ENCODE data around the gene ADCK1. TPM values are rescaled to one million over a fixed set of nuclear protein-coding genes. Genes with fewer than 3 reads are reported as not detected.
"Not testable (repeated sequence)": the region's sequence is repeated elsewhere in the genome, so short reads cannot be mapped to it uniquely, and the experiment has no call there.

Gene ADCK1
- total and polyA plus RNA-seq, 4 donors: 6.1 to 19.7 (median 10.8) TPM

DNA sequence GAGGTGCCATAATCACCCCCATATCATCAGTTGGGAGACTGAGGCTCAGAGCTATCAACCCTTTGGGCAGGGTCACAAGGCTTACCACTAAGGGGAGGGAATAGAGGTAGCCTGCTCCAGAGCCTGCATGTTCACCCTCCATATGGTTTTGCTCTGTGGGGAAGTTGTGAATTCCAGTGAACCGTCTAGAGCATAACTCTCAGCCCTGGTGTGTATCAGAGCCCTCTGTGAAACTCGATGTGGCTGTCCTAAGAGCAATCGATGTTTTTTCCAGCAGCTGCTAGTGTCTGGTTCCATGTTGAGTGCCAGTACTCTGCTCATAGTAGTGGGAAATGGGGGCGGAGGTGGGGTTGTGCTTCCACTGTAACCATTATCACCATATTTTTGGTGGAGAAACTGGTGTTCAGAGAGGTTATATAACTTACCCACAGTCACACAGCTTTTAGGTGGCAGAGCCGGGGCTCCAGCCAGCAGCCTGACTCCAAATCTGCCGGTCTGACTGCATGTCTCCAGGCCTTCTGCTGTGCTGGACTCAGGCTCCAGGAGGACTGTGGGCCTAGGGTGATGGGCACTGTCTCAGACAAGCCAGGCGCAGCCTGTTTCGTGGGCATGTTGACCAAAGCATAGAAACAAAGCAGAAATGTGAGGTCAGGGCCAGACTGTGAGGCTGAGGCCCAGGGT lies 104.2 kb downstream of the ADCK1 start:
- Histone ChIP-seq H3K9me3 (ENCODE audit: control insufficient read depth, insufficient read depth, low read length) (peaks cover 3% of the 10 kb centered on the region), H3K4me3 (ENCODE audit: low read depth, low read length) (no peak overlapping the region), H3K36me3 (ENCODE audit: control insufficient read depth, insufficient read depth, low read length) (peaks cover 7% of the 10 kb centered on the region), H3K4me1 (ENCODE audit: control insufficient read depth, insufficient read depth, low read length) (peaks cover 11% of the 10 kb centered on the region), H3K27ac (ENCODE audit: low read depth, low read length) (no peak overlapping the region), H3K27me3 (ENCODE audit: control insufficient read depth, insufficient read depth, low read length) (no peaks in the 10 kb centered on the region)
- no peak for DNase-seq (ENCODE audit: low read depth in 4 of 6, low spot score in 6 of 6)
- WGBS (ENCODE audit: insufficient coverage): 92% methylated on average over 5 of the region's 8 CpGs

DNA sequence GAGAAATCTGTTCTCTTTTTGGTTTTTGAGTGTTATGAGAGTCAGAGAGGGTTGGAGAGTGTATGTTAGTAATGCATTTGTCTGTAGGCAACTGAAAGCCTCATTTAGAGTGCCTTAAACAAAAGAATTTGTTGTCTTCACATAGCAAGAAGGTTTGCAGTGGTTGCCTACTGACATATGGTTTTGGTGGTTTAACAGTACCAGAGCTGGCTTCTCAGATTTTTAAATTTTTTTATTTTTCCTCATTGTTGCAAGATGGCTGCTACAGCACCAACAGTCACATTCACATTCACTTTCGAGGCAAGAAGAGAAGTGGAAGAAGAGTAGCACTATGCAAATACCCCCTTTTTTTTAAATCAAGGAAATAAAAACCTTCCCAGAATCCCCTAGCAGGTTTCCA lies 106.5 kb downstream of the ADCK1 start:
- H3K36me3 ChIP-seq (ENCODE audit: control insufficient read depth, insufficient read depth, low read length): peaks cover 10% of the 10 kb centered on the region
- DNase-seq (ENCODE audit: low read depth in 4 of 6, low spot score in 6 of 6): no peak
- H3K4me1 ChIP-seq (ENCODE audit: control insufficient read depth, insufficient read depth, low read length): peaks cover 24% of the 10 kb centered on the region
- H3K27me3 ChIP-seq (ENCODE audit: control insufficient read depth, insufficient read depth, low read length): no peaks in the 10 kb centered on the region
- no peak overlapping the region for H3K4me3 ChIP-seq (ENCODE audit: low read depth, low read length)
- H3K9me3 ChIP-seq (ENCODE audit: control insufficient read depth, insufficient read depth, low read length): peaks cover 3% of the 10 kb centered on the region
- WGBS (ENCODE audit: insufficient coverage): no CpG with 5 or more reads among the region's 1 CpG
- H3K27ac ChIP-seq (ENCODE audit: low read depth, low read length): no peak overlapping the region

DNA sequence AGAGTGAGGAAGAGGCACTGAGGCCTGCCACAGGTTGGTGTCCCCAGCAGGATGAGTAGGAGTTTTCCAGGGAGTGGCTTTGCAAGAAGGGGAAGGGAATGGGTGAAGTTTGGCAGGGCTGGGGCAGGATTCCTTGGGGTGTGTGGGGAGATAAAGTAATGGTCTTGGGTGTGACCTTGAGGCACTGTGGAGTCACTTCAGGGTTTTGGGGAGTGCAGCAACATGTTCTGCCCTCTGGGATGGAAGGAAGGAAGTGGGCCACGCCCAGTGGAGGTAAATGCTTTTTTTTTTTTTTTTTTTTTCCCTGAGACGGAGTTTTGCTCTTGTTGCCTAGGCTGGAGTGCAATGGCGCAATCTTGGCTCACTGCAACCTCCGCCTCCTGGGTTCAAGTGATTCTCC lies 108.9 kb downstream of the ADCK1 start:
- no CpG with 5 or more reads among the region's 4 CpGs for WGBS (ENCODE audit: insufficient coverage)
- Histone ChIP-seq H3K27ac (ENCODE audit: low read depth, low read length) (no peak overlapping the region), H3K4me1 (ENCODE audit: control insufficient read depth, insufficient read depth, low read length) (peaks cover 17% of the 10 kb centered on the region), H3K27me3 (ENCODE audit: control insufficient read depth, insufficient read depth, low read length) (no peaks in the 10 kb centered on the region), H3K36me3 (ENCODE audit: control insufficient read depth, insufficient read depth, low read length) (peaks cover 12% of the 10 kb centered on the region), H3K4me3 (ENCODE audit: low read depth, low read length) (no peak overlapping the region), H3K9me3 (ENCODE audit: control insufficient read depth, insufficient read depth, low read length) (peaks cover 3% of the 10 kb centered on the region)
- no peak for DNase-seq (ENCODE audit: low read depth in 4 of 6, low spot score in 6 of 6)

DNA sequence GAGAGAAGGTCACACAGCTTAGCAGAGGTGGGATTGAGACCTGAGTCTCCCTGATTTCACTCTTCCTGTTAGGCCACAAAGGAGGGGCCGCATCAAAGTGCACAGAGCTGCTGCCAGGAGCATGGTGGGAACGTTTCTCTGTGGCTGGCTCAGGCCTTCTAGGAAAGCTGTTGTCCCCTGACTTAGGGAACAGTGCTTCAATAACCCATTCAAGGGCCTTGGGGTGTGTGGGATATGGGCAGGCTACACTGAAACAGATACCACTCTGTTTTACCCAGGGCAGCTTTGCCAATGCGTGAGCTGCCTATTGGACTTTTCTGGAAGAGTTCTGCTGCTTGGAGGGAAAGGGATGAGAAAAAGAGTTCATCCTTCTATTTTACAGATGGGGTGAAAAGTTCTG lies 110.0 kb downstream of the ADCK1 start:
- Histone ChIP-seq H3K27ac (ENCODE audit: low read depth, low read length) (no peak overlapping the region), H3K27me3 (ENCODE audit: control insufficient read depth, insufficient read depth, low read length) (no peaks in the 10 kb centered on the region), H3K4me1 (ENCODE audit: control insufficient read depth, insufficient read depth, low read length) (peaks cover 17% of the 10 kb centered on the region), H3K9me3 (ENCODE audit: control insufficient read depth, insufficient read depth, low read length) (peaks cover 3% of the 10 kb centered on the region), H3K4me3 (ENCODE audit: low read depth, low read length) (no peak overlapping the region), H3K36me3 (ENCODE audit: control insufficient read depth, insufficient read depth, low read length) (peaks cover 12% of the 10 kb centered on the region)
- peak in 1 of 6 donors; percentile 25 for DNase-seq (ENCODE audit: low read depth in 4 of 6, low spot score in 6 of 6)
- WGBS (ENCODE audit: insufficient coverage): 58% methylated on average over 3 of the region's 3 CpGs

DNA sequence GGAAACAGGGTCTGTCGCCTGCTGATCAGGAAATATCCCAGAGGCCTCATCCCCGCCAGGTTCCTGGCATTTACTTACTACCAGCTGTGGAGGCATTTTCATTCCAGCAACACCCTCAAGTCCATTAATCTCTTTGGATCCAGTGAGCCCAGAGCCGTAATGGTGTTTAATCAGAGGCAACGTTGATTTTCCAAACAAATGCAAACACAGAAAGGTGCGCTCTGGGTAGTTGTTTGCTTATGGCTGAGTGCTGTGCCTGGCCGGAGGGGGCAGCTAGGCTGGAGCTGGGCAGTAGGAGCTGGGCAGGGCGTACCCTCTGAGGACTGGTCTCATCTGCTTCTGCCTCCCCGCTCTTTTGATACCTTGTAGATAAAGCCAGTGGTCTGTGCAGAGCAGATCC lies 110.6 kb downstream of the ADCK1 start:
- H3K36me3 ChIP-seq (ENCODE audit: control insufficient read depth, insufficient read depth, low read length): peaks cover 12% of the 10 kb centered on the region
- WGBS (ENCODE audit: insufficient coverage): 76% methylated on average over 6 of the region's 8 CpGs
- H3K27me3 ChIP-seq (ENCODE audit: control insufficient read depth, insufficient read depth, low read length): no peaks in the 10 kb centered on the region
- peaks cover 17% of the 10 kb centered on the region for H3K4me1 ChIP-seq (ENCODE audit: control insufficient read depth, insufficient read depth, low read length)
- H3K9me3 ChIP-seq (ENCODE audit: control insufficient read depth, insufficient read depth, low read length): peaks cover 3% of the 10 kb centered on the region
- no peak overlapping the region for H3K4me3 ChIP-seq (ENCODE audit: low read depth, low read length)
- no peak overlapping the region for H3K27ac ChIP-seq (ENCODE audit: low read depth, low read length)
- DNase-seq (ENCODE audit: low read depth in 4 of 6, low spot score in 6 of 6): no peak

DNA sequence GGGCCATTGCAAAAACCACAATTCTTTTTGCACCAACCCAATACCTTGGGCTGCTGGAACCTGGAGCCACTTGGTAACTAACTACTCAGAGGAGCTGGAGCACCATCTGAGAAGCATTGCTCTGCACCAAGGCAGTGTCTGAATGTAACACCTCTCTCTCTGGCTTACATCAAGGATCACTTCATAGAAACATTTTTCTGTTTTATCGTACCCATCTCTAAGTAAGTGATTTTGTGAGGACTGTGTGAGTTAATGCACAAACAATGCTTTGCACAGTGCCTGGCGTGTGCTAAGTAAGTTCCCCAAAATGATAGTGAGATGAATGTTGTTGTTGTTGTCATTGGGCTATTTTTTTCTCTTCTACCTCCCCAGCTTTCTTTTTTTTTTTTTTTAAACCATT lies 111.4 kb downstream of the ADCK1 start:
- peaks cover 12% of the 10 kb centered on the region for H3K36me3 ChIP-seq (ENCODE audit: control insufficient read depth, insufficient read depth, low read length)
- H3K27ac ChIP-seq (ENCODE audit: low read depth, low read length): no peak overlapping the region
- no CpG with 5 or more reads among the region's 2 CpGs for WGBS (ENCODE audit: insufficient coverage)
- H3K4me1 ChIP-seq (ENCODE audit: control insufficient read depth, insufficient read depth, low read length): peaks cover 17% of the 10 kb centered on the region
- peaks cover 2% of the 10 kb centered on the region for H3K9me3 ChIP-seq (ENCODE audit: control insufficient read depth, insufficient read depth, low read length)
- no peaks in the 10 kb centered on the region for H3K27me3 ChIP-seq (ENCODE audit: control insufficient read depth, insufficient read depth, low read length)
- no peak for DNase-seq (ENCODE audit: low read depth in 4 of 6, low spot score in 6 of 6)
- H3K4me3 ChIP-seq (ENCODE audit: low read depth, low read length): no peak overlapping the region

DNA sequence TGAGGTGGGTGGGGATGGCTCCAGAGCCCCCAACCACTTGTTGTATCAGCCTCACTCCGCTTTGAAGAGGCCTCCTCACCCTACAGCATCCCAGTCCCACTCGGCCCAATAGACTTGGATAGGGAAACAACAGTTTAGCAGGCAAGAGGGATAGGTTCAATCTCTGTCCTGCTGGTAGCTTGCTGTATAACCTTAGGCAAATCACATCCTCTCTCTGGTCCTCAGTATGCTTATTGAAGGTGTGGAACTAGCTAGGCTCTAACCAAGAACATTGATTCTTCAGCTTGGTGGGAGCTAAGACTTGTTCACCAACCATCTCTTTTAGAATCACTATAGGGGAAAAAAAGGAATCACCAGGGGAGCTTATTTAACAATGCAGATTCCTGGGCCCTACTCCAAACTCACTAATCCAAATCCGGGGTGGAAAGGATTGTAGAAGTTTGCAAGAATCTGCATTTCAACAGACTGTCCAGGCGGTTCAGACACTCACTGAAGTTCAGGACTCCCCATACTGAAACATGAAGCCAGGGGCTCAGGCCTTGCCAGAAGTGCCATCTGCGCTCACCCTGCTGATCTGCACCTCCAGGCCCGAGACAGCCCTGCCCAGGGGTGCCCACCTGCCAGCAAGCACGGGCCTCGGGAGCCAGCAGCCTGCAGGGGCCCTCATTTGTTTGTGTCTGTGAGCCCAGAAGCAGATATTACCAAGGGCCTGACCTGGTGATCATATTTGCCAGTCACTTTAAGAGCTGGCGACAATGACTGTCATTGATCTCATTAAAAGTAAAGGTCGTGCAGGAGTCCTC lies 113.0 kb downstream of the ADCK1 start:
- no peak for DNase-seq (ENCODE audit: low read depth in 4 of 6, low spot score in 6 of 6)
- peaks cover 17% of the 10 kb centered on the region for H3K4me1 ChIP-seq (ENCODE audit: control insufficient read depth, insufficient read depth, low read length)
- H3K4me3 ChIP-seq (ENCODE audit: low read depth, low read length): no peak overlapping the region
- H3K9me3 ChIP-seq (ENCODE audit: control insufficient read depth, insufficient read depth, low read length): no peaks in the 10 kb centered on the region
- 60% methylated on average over 7 of the region's 10 CpGs for WGBS (ENCODE audit: insufficient coverage)
- H3K27ac ChIP-seq (ENCODE audit: low read depth, low read length): no peak overlapping the region
- peaks cover 6% of the 10 kb centered on the region for H3K36me3 ChIP-seq (ENCODE audit: control insufficient read depth, insufficient read depth, low read length)
- H3K27me3 ChIP-seq (ENCODE audit: control insufficient read depth, insufficient read depth, low read length): no peaks in the 10 kb centered on the region

DNA sequence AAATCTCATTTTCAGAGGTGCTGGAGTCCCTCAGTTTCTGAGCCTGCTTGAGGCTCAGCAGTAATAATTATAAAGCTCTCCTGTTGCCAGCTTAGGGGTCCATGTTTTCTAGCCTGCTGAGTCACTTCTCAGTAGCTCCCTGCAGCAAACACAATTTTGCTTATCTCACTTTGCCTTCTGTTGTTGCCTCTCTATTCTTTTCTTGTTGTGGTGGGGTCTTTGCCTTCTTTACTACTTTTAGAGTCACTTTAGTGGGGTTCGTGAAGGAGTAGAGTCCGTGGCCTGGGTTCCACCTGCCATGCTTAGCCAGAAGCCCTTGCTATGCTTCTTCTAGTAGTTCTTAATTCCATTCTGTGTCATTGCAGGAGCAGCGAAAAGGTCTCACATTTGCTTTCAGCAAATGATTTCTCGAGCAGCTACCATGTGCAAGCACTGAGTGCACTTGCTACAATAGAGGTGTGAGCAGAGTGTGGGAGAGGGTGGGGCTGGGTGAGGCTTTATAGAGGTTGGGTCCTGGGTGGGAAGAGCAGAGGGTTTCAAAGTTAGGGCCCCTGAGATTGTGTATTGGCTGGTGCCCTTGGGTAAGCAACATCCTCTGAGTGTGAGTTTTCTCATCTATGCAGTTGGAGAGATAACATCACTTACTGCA lies 114.3 kb downstream of the ADCK1 start:
- Histone ChIP-seq H3K36me3 (ENCODE audit: control insufficient read depth, insufficient read depth, low read length) (peaks cover 5% of the 10 kb centered on the region), H3K4me1 (ENCODE audit: control insufficient read depth, insufficient read depth, low read length) (peaks cover 17% of the 10 kb centered on the region), H3K27ac (ENCODE audit: low read depth, low read length) (no peak overlapping the region), H3K9me3 (ENCODE audit: control insufficient read depth, insufficient read depth, low read length) (no peaks in the 10 kb centered on the region), H3K27me3 (ENCODE audit: control insufficient read depth, insufficient read depth, low read length) (no peaks in the 10 kb centered on the region), H3K4me3 (ENCODE audit: low read depth, low read length) (no peak overlapping the region)
- 84% methylated on average over 4 of the region's 4 CpGs for WGBS (ENCODE audit: insufficient coverage)
- no peak for DNase-seq (ENCODE audit: low read depth in 4 of 6, low spot score in 6 of 6)

DNA sequence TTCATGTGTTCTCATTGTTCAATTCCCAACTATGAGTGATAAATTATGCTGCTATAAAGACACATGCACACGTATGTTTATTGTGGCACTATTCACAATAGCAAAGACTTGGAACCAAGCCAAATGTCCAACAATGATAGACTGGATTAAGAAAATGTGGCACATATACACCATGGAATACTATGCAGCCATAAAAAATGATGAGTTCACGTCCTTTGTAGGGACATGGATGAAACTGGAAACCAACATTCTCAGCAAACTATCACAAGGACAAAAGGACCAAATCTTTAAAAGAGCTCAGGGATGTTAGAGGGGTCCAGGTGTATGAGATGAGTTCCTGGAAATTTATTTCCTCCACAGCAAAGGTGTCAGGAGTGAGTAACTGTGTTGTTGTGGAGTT lies 115.5 kb downstream of the ADCK1 start:
- whole genome bisulfite sequencing (ENCODE audit: insufficient coverage): no CpG with 5 or more reads among the region's 2 CpGs
- H3K36me3 ChIP-seq (ENCODE audit: control insufficient read depth, insufficient read depth, low read length); H3K27ac ChIP-seq (ENCODE audit: low read depth, low read length); H3K4me3 ChIP-seq (ENCODE audit: low read depth, low read length); H3K27me3 ChIP-seq (ENCODE audit: control insufficient read depth, insufficient read depth, low read length); DNase-seq (ENCODE audit: low read depth in 4 of 6, low spot score in 6 of 6); H3K4me1 ChIP-seq (ENCODE audit: control insufficient read depth, insufficient read depth, low read length); H3K9me3 ChIP-seq (ENCODE audit: control insufficient read depth, insufficient read depth, low read length): not testable (repeated sequence)

Data from spinal cord (tissue), 10 donors.